HG03565 (cell line): ENCODE measurements around the gene HTRA1.

Experiments used
- ATAC-seq: cut with Tn5 transposase; IDR thresholded peaks from one replicate; pipeline ENCODE4 v1.9.1; 2021; ENCODE audit warnings: mild to moderate bottlenecking, moderate library complexity; ENCODE audit not compliant: unreplicated experiment

The HTRA1 gene

GRCh38 chr10:122471531-122472177, 10.3 kb downstream of the HTRA1 start:
- no peak for ATAC-seq

- ATAC-seq, result no peak
Measured at GRCh38 chr10:122473116-122473515, 11.8 kb downstream of the HTRA1 start.

GRCh38 chr10:122474131-122474818, 12.9 kb downstream of the HTRA1 start:
- no peak for ATAC-seq

DNA sequence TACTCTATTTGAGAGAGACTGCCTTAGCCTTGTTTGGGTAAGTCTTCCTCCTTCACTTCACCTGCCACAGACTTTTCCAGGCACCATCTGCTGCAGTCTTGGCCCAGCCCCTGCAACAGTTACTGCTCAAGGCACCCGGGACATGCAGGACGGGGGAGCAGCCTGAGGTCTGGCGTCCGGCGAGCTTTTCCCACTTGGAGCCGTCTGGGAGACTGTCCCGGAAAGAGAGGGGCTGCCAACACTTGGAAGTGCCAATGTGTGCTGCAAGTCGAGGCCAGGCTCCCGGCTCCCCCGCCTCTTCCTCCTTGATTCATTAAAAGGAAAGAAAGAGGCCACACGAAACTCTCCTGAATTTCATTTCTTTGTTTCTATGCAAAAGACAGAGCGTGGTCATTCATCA, 13.7 kb downstream of the HTRA1 start:
- ATAC-seq, result no peak

DNA sequence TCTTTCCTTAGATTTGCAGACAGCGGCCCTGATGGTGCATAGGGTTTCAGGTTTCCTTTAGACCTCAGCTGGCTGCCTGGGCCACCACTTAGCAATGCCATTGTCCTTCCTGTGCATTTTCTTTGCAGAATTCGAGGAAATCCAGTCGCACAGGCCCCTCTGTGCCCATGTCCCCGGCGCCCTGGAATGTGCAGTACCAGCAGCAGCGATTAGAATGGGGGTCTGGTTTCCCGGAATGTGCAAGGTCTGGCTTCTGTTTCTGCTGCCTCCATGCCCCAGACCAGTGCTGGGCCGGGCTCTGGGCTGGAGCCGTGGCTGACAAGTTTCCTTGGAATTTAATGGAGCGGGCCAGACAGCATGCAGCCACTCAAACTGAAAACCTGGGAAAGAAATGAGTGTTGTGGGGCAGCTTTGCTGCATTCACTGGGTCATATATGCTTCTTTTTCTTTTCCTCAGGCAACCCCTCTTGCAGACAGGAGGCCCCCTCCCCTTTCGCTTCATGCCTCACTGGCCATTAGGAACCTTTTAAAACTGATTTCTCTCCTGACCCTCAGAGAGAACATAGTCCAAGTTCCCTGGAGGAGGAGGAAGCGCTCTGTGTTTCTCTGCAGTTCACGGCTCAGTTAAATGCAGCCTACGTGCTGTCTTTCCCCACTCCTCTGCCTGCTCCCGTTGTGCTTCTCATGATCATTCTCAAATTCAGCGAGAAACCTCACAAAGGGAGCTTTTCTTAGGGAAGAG, 14.4 kb downstream of the HTRA1 start:
- ATAC-seq, result no peak

- ATAC-seq, result no peak
Measured at GRCh38 chr10:122476333-122476695, 15.0 kb downstream of the HTRA1 start.

DNA sequence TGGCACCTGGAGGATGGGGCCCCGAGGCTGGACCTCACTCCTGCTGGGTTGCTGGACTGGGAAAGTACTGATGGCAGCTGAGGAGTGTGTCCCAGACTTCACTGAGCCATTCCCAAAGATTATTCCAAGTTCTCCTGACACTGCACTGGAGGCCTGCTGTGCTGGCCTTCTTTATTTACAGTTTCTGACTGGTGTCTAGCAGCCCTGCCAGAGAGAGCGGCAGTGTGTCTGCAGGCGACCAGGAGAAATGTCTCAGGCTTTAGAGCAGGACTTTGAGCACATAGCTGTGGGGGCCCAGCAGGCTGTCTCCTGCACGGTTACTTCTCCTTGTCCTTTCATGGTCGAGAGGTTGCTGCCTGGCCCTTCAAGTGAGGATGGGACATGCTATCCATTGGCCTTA, 16.1 kb downstream of the HTRA1 start:
- no peak for ATAC-seq

GRCh38 chr10:122478971-122479370, 17.6 kb downstream of the HTRA1 start:
- no peak for ATAC-seq

GRCh38 chr10:122480146-122480833, 18.9 kb downstream of the HTRA1 start:
- ATAC-seq, result no peak

DNA sequence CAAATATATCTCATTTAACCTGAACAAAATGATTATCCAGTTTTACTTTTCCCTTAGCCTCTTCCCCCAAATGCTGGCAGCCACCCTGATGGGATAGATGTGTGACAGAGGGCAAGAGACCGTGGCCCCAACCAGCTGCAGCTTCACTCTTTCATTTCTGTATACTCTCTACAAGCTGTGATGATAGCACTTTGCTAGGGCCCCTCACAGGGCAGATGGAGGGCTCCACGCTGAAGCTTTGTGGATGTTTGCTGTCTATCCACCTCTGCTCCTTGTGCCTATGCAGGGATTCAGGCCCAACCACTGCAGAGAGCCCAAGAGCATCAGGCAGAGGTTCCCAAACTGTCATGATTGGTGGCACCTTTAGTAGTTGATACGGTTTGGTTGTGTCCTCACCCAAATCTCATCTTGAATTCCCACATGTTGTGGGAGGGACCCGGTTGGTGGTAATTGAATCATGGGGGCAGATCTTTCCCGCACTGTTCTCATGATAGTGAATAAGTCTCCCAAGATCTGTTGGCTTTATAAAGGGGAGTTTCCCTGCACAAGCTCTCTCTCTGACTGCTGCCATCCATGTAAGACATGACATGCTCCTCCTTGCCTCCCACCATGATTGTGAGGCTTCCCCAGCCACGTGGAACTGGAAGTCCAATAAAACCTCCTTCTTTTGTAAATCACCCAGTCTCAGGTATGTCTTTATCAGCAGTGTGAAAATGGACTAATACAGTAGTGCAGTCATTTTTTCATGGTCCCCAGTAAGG, 20.1 kb downstream of the HTRA1 start:
- no peak for ATAC-seq

- ATAC-seq, result no peak
Measured at GRCh38 chr10:122484276-122485060, 23.1 kb downstream of the HTRA1 start.

DNA sequence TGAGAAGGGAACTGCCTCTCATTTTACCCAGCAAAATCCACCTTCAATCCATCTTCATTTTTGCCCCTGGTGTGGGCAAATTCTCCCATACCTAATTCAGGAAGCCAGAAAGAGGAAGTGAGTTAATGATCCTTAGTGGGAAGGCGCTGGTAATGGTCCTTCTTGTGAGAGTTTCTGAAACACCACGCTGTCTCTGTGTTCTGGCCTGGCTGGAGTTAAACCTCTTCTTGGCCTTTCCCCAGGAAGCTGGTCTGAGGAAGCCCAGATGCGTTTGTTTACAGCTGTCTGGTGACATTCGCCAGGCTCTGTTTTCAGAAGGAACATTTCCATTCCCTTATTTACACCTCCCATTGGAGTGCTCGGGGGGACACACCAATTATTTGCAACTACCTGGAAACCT, 24.3 kb downstream of the HTRA1 start:
- no peak for ATAC-seq

DNA sequence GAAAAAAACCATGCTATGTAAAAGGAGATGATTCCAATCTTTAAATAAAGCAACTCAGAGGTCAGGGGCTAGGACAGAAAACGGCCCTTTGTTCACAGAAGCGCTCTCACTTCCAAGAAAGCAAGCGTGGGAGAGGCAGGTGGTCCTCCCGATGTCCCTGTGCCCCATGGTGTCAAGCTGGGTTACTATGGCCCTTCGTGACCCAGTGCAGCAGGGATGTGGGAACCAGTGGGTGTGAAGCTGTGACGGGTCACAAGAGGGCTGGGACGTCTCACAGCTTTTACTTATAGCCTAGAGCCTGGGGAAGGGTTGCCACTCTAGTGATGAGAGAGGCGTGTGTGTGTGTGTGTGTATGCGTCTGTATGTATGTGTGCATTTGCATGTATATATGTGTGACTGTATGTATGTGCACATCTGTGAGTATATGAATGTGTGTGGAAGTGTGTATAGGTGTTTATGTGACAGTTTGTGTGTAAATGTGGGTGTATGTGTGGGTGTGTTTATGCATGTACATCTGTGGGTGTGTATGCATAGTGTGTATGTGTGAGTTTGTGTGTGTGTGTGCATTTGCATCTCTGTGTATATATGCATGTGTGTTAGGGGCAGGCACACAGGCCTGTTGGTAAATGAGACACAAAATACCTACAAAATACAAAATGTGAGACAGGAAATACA, 25.2 kb downstream of the HTRA1 start:
- no peak for ATAC-seq

DNA sequence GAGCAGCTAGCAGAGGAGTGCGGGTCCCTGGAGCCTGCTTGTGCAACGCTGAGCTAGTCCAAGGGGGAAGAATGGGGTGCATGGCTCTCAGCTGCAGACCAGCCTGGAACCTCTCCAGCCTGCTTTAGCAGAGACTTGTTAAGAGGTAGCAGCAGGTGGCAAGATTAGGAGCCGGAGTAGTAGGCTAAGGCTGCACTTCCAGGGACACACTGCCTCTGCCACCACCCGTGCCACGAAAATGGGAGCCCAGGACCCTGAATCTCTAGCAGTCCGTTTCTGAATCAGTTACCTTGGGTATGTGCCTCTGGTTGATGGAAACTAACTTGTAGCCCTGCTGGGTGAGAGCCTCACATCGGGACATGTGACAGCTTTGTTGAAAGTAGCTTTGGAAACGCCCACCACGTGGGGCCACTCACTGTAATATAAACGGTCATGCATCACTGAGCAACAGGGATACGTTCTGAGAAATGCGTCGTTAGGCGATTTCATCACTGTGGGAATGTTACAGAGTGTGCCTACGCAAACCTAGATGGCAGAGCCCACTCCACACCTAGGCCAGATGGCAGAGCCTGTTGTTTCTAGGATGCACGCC, 25.9 kb downstream of the HTRA1 start:
- no peak for ATAC-seq

- no peak for ATAC-seq
Measured at GRCh38 chr10:122490268-122490667, 28.9 kb downstream of the HTRA1 start.

DNA sequence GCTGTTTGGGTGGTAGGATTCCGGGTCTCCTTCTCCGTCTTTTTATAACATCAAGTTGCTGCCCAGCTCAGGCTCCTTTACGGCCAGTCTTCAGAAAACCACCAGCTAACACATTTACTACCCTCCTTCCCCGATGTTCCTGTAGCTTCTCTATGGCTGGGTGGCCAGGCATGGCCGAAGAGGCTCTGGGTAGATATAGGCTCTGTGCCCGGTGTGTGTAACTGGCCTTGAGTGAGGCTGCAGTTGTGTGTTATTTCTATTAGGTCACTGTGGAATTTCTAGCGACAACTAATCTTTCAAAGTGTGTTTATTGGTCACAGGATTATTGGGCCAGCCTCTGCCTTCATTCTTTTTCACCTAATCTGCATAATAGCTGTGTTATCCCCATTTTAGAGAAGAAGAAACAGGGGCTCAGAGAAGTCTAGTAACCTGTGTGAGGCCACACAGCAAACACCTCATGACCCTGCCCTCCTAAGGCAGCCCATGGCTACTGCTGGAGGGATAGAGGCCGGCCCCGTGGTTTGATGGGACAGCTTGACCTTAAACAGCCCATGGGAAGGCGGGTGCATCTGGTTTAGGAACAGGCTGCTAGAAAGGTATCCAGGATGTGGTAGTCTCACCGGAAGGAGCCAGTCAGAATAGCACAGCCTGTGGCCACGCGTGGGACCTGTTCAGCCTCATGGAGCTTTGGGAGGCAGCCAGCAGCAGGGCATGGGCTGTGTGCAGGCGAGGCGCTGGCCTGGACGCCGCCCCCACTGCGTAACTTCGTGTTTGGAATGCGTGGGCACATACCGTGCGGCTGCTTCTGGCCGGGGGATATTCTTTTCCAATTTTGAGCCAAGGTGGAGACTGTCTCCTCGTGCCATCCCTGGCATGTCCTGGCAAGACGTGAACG, 29.7 kb downstream of the HTRA1 start:
- no peak for ATAC-seq

- ATAC-seq, result no peak
Measured at GRCh38 chr10:122492006-122492405, 30.7 kb downstream of the HTRA1 start.

DNA sequence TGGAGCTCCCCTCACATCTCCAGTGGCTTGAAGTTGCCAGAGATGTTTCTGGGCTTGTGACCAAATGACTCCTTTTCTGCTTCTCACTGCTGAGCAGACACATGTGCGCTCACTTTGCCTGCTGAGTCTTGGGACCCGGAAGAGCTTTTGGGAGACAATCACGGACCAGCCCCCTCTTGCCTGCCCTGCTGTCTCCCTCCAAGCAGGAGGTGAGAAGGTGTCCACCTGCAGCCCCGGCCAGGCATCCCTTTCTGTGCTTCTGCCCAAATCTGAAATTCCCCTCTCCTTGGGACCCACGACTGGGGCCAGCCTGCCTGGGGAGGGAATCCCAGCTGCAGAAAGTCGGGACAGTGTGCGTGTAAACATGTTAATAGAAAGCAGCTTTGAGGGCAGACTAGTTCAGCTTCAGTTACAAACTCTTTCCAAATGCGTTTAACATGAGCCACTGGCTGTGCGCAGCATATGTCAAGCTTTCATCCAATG, 31.7 kb downstream of the HTRA1 start:
- no peak for ATAC-seq
